ENCODE data around the gene NOTCH2. TPM values are rescaled to one million over a fixed set of nuclear protein-coding genes. Genes with fewer than 3 reads are reported as not detected.
A peak's percentile ranks its signal among the peaks of the same experiment; 100 is the strongest.
"Not testable (repeated sequence)": the region's sequence is repeated elsewhere in the genome, so short reads cannot be mapped to it uniquely, and the experiment has no call there.

The NOTCH2 gene
- total RNA-seq, 1 experiment from 2014 or later = 78.5 TPM

DNA sequence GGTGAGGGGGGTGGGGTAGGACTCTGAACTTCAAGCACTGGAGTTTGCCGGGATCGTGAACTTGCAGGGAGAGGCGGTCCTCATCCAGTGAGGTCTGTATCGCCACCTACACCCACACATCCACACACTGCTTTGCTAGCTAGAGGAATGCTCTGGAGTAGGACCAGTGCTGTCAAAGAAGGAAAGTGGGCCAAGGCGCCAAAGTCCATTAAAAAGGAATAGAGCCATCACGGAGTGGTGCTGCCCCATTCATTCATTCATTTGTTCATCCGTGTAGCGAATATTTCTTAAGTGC is 405 bp upstream of the NOTCH2 start:
- not testable (repeated sequence) for DNase-seq (ENCODE audit: low read depth)

DNA sequence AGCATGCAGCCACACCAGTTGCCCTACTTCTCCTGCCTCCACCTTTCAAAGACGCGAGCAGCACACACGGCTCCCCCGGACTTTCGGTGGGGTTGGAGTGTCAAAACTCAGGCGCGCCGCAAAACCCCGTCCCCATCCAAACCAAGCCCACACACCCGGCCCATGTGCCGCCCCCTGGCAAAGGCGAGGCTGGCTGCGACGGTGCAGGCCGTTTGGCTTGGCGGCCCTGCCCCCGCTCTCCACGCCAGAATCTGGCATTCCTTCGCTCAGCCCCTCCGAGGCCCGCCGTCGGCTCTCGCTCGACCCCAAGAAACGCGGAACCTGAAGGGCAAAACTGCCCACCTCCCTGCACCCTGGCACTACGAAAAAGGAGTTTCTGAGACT is 787 bp downstream of the NOTCH2 start:
- DNase-seq (ENCODE audit: low read depth) = not testable (repeated sequence)

DNA sequence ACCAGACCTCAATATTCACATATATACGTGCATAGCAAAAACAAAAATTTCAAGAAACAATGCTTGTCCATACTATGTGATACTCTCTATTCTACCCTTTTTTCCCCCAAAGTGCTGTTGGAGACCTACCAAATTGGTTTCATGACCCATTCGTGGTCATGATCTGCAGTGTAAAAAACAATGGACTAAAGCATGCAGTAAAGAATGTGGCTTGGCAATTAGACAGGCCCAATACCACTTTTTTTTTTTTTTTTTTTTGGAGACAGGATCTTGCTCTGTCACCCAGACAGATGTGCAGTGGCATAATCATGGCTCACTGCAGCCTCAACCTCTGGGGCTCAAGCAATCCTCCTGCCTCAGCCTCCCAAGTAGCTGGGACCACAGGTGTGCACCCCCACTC is 21.3 kb downstream of the NOTCH2 start:
- DNase-seq (ENCODE audit: low read depth) = peak; percentile 4

DNA sequence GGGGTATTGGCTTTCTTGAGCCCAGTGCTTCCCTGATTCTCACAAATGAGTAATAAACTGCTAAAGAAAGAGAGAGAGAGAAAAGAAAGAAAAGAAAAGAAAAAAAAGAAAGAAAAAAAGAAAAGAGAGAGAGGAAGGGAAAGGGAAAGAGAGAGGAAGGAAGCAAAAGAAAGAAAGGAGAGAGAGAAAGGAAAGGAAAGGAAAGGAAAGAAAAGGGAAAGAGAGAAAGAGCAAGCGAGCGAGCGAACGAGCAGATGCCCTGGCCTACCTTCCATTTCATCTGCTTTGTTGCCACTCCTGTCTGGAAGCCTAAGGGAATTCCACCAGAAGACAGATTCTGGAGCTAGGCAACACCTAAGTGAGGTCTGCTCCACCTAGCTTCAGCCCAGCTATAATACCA is 27.7 kb downstream of the NOTCH2 start:
- not testable (repeated sequence) for DNase-seq (ENCODE audit: low read depth)

DNA sequence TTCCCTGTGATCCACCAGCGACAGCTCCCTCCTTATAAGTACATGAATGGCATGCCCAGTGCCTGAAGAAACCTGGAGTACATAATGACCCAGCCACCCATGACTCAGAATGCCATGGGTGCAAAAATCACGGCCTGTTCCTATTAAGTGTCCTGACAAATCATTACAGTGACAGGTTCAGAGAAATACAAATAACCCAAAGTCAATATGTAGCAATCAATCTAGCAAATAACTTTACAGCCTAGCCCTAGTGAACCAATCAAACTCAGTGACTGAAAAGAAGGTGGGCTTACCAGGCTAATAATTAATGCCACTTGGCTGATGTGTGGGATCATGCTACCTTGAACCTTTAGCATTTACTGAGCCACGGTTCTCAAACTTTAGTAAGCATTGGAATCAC is 37.2 kb downstream of the NOTCH2 start:
- DNase-seq (ENCODE audit: low read depth) = not testable (repeated sequence)

DNA sequence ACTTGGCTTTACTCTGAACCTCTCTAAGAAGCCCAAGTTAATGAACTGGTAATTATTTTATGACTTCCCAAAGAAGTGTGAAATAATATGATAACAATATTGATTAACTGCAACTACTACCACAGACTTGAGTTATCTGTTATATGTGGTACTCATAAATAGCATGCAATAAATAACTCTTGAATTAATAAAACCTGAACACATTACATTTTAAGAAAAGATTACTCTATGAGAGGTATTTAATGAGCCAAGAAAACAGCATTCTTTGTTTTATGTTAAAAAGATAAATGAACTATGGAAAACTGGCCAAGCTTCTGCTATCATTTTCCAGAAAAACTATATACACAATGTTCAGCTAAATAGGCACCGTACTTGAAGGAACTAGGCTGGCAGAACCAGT is 45.7 kb downstream of the NOTCH2 start:
- not testable (repeated sequence) for DNase-seq (ENCODE audit: low read depth)

DNA sequence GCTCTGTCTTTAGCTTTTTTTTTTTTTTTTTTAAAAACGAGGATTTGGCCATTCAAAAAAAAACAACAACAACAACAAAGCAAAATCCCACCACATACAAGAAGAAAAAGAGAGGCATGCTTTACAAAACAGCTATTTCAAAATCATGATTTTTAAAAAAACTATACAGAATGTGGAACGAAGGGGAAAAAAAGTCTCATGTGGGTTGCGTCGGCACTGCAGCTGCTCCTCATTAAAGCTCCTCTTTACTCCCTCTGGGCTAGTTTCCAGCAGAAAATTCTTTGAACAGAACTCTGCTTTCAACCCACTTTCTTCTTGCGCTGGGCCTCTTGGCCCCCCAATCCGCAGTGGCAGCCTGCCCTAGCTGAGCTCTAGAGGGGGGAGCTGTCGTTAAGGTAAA is 54.5 kb downstream of the NOTCH2 start:
- DNase-seq (ENCODE audit: low read depth) = not testable (repeated sequence)

DNA sequence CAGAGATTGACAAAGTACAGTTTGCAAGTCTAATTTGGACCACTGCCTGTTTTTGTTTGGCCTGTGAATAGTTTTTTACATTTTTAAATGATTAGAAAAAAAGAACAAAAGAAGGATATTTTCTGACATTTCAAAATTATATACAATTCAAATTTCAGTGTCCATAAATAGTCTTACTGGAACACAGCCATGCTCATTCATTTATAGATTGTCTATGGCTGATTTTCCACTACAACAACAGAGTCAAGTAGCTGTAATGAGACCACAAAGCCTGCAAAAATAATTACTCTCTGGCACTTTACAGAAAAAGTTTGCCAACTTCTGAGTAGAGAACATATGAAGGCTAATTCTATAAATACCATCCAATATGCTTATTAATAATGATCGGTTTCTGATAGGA is 61.1 kb downstream of the NOTCH2 start:
- DNase-seq (ENCODE audit: low read depth) = not testable (repeated sequence)

DNA sequence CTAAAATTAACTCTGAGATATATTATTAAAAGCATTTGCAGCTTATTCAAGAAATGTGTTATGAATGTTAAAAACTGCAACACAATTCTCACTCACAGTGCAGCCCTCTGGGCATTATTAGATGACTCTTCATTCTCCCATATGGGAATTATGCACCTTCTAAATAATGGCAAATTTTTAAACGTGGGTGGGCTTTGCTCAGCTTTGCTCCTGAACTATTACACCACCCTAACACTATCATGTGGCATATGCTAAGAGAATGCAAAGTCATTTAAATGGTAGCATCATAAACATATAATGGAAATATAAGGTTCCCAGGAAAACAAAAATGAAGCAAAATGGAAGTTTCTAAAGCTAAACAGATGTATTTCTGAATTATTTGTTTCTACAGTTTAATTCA is 61.6 kb downstream of the NOTCH2 start:
- DNase-seq (ENCODE audit: low read depth) = not testable (repeated sequence)

DNA sequence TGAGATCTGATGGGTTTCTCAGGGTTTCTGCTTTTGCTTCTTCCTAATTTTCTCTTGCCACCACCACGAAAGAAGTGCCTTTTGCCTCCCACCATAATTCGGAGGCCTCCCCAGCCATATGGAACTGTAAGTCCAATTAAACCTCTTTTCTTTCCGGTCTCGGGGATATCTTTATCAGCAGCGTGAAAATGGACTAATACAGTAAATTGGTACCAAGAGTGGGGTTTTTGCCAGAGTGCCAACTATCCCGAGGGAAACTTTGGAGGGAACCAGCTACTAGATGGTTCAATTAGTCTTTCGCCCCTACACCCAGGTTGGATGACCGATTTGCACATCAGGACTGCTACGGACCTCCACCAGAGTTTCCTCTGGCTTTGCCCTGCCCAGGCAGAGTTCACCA is 68.4 kb downstream of the NOTCH2 start:
- DNase-seq (ENCODE audit: low read depth) = not testable (repeated sequence)

DNA sequence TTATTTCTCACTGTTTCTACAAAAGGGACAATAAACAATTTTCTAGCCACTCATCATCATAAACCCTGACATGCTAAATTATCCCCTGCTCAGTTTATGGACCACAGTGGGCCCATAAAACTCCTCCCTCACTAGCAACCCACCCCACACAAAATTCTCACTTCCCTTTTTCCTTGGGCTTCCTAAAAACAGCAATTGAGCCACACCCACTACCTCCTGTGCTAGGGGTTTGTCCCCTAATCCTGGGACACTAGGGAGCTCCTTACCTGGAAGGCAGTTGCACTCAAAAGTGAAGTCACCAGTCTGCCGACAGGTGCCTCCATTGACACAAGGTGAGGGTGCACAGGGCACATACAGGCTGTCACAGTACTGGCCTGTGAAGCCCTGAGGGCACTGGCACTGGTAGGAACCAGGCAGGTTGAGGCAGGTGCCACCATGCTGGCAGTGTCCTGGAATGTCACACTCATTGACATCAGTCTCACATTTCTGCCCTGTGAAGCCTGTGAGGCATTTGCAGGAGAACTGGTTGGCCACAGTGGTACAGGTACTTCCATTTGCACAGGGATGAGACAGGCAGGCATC is 72.6 kb downstream of the NOTCH2 start:
- not testable (repeated sequence) for DNase-seq (ENCODE audit: low read depth)

DNA sequence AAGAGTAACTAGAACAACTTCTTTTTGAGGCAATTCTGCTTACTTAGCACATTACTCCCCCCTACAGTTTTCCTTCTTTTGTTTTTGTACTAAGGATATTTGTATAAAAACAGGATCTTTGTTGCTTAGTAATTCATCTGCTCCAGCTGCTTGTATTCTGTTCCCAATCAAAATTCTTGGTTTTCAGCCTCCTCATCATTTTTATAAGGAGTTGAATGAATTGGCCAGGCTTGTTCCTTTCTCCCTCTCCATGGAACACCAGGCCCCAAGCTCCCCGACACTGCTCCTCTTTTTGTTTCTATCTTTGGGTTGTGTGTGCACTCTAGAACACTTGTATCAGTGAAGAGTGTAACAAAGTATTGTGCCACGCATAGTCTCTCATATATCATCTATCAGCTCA is 73.5 kb downstream of the NOTCH2 start:
- not testable (repeated sequence) for DNase-seq (ENCODE audit: low read depth)

DNA sequence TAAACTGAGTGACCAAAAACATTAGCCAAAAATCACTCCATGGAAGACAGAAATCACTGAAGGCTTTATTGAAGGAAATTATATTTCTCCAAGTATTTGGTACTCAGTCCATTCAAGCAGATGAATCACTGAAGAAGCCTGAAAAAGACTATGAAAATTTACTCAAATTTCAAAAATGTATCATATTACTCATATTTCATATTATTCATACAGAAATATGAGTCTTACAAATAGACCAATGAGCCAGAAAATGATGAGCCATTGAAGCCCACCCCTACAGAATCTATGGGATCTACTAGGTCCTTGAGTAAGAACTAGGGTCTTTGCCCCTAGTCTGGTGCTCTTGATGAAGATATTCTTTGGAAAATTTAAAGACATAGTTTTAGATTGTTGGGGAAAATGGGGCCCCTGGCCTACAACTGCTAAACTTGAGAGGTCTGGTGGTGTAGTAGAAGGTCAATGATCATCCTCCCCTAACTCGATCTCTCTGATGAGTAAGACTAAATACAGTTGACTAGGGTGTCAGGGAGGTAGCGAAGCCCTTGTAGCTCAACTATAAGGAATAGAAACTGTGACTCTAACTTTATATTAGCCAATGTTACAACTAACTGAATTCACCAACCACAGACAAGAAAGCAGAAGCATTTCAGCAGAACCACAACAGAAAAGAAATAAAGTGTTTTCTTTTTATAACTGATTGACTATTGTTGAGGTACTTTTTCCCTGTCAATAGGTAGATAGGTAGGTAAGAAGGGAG is 81.0 kb downstream of the NOTCH2 start:
- no peak for DNase-seq (ENCODE audit: low read depth)

DNA sequence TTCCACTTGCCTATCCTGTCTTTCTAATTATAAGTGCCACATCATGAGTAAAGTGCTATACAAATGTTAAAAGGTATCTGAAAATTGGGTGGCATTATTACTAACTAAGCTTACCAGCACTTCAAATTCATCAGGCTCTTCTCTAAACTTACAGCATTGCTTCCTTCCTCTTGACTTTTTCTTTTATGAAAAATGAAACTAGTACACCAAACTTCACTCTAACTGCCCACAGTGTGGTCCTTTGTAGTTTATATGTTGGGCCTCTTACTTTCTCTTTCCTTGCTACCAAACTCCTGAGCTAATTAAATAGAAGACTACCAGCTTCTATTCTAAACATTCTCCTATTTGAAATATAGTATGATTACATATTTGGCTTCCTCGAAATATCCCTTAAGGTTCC is 81.8 kb downstream of the NOTCH2 start:
- DNase-seq (ENCODE audit: low read depth) = no peak

DNA sequence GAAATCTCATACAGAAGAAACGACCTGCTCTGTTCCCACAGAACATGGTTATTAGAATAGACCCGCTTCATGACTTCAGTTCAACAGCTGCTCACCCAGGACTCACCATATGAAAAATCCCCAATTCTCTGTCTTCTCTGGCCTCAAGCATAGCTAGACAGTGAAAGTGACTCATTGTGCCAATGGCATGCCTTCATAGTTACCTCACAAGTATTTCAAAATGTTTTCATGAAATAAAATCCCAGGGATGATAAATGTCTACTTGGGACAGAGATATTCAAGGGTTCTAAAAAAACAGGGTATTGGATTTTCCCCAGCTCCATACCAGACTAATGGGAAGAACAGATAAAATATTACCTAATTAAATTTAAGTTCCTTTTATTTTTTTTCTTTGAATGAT is 82.3 kb downstream of the NOTCH2 start:
- peak; percentile 84 for DNase-seq (ENCODE audit: low read depth)

DNA sequence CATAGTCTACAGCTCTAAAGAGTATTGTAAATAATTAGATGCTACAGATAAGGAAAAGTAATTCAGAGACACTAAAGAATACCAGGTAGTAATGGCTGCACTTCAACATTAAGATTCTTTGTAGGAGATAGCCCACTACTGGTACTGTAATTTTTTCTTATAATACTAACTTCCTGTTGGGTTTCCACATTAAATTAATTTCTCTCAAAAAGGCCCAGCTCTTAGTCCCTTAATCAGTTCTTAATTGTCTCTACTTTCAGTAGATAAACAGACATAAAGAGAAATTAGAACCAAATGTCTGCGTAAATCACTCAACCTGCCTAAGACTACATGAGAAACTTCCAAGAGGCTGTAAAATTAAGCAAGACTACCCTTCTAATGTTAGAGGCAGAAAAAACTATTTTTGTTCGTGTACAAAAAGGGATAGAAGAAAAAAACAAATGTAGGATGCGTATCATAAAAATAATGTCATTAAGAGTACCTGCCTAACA is 83.4 kb downstream of the NOTCH2 start:
- no peak for DNase-seq (ENCODE audit: low read depth)

DNA sequence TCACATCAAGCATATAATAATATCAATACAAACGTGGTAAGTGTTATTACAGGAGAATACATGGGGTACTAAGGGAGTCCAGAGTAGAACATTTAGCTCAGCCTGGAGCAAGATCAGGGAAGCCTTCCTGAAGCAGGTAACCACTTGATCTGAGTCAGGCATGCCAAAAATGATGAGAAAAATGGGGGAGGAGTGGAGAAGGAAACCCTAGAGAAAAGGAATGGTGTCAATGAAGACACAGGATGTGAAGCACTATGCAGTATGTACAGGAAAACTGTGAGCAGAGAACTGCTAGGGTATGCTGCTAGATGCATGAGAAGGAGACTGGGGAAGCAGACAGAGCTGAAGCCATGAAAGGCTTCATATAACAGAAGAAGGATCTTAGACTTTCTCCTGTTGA is 84.7 kb downstream of the NOTCH2 start:
- no peak for DNase-seq (ENCODE audit: low read depth)

DNA sequence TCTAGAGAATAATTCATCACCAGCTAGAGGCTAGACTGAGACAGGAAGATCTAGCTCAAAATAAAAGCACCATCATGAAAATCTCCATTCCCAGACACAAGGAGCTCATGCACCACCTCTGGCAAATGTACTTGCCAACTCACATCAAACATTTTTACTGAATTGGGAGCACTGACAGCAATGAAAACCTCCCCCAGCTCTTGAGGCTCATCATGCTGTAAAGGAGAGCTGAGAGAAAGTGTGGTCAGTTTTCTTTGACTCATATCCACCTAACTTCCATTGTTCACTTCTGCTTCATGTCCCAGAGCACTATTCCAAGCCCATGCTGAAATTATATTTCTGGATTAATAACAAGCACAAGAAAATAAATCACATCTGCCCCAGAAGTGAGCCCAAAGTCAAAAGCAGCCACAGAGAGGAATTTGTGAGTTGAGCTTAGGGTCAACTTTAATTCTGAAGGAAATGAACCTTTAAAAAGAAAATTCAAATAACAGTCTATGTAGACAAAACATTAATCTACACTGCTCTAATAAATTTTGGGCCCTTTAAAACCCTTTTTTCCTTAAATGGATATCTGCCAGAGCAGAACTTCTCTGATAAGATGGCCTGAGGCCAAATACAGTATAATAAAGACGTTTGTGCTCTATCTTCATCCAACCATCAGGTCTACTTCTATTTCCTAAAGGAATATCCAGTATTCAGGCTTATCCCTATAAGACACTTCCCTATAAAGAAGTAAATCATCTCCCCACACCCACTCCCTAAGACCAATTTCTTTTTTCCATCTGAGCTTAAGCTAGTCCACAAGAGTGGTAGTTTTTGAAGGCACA is 87.3 kb downstream of the NOTCH2 start:
- DNase-seq (ENCODE audit: low read depth) = peak; percentile 90

DNA sequence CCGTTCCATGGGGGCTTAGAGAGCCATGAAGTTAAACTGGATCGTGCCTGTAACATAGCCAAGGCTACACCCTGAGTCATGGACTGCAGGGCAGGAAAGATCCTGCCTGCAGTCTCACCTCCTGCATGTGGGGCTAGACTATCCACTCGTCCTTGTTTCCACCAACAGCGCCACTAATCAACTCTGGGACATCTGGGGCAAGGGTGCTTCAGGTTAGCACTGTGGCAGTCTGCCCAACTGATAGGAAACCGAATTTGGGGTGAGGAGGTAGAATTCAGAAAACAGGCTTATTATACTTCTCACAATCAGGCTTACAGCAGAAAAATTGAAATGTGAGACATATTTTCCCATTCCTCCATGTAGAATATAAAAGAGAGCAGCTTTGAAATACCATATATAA is 88.0 kb downstream of the NOTCH2 start:
- DNase-seq (ENCODE audit: low read depth) = no peak

DNA sequence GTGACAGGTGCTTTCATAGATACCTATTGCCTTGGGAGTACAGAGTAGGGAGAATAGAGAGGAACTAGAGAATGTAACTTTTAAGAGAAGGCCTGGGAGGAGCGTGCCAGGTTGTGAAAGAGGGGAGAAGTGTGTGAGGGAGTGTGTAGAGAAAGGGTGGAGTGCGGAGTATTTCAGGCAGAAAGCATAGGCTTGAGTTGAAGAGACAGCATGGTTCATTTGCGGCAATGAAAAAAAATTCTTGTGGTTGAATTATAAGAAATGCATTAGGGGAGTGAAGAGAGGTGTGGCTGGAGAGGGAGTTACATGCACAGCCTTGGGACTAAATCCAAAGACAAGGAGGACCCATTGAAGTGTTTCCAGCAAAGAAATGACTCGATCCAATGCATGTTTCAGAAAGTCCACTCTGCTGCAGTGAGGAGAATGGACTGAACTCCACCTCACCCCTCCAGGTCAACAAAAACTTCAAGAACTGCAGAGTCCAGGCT is 91.4 kb downstream of the NOTCH2 start:
- DNase-seq (ENCODE audit: low read depth) = no peak

DNA sequence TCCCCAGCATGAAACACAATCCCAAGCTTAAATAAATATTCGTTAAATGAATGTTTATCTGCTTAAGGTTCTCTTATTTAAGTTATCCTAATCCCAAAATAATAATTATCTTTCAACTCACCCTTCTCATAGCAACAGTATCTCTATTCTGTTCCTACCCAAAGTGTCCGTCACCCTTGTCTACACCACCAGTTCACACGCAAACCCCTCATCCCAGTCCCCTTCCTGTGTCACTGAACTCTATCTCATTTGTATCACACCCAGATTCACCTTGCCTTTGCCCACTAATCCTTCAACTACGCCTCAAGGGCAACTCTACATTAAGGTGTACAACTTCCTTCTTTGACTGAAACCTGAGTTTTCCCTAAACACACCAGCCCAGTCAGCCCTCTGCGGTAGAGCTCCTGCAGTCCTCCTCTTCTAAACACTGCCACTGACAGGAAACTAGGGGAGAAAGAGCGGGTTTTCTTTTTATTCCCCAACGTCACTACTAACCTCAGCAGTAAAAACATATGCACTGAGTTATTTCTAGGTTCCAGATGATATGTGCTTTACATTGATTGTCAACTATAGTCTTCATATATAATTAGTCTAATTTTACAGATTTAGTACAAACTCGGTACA is 92.2 kb downstream of the NOTCH2 start:
- DNase-seq (ENCODE audit: low read depth) = not testable (repeated sequence)
